Suprapubic skin (tissue), 4 donors: ENCODE measurements around the gene PIM2. TPM values are rescaled to one million over a fixed set of nuclear protein-coding genes. Genes with fewer than 3 reads are reported as not detected.

Experiments
- DNase-seq, 2 donors: peaks; one replicate each; pipeline ENCODE4 v3.0.0-alpha.2; 2019; ENCODE audit warnings: low spot score in 2 of 2
- H3K27ac ChIP-seq: fragments of 200-600 bp; sonication (generic); one replicate; pipeline ENCODE4 v1.5.1; 2019
- H3K27me3 ChIP-seq: fragments of 200-600 bp; sonication (generic); one replicate; pipeline ENCODE4 v1.5.1; 2019
- H3K36me3 ChIP-seq: fragments of 200-600 bp; sonication (generic); one replicate; pipeline ENCODE4 v1.5.1; 2019
- H3K4me1 ChIP-seq: fragments of 200-600 bp; sonication (generic); one replicate; pipeline ENCODE4 v1.5.1; 2019
- H3K4me3 ChIP-seq: fragments of 200-600 bp; sonication (generic); one replicate; pipeline ENCODE4 v1.5.1; 2019; ENCODE audit warnings: mild to moderate bottlenecking
- H3K9me3 ChIP-seq: fragments of 200-600 bp; sonication (generic); one replicate; pipeline ENCODE4 v1.5.1; 2019
- CTCF ChIP-seq, 2 donors: fragments of 200-600 bp in 1 of 2; fragments of 450-650 bp in 1 of 2; sonication (generic) in 1 of 2; IDR thresholded peaks; one replicate each; pipeline ENCODE4 v1.5.1; 2016 to 2019; ENCODE audit warnings: antibody characterized with exemption in 2 of 2, mild to moderate bottlenecking in 1 of 2, moderate library complexity in 1 of 2
- EP300 ChIP-seq: sonication (generic); formaldehyde crosslinking; IDR thresholded peaks from one replicate; pipeline ENCODE4 v1.6.1; 2017; ENCODE audit warnings: antibody characterized with exemption
- POLR2A ChIP-seq, 2 donors: fragments of 450-650 bp; IDR thresholded peaks; one replicate each; pipeline ENCODE4 v1.6.1; 2017; ENCODE audit warnings: antibody characterized with exemption in 2 of 2, mild to moderate bottlenecking in 2 of 2, moderate library complexity in 2 of 2
- POLR2AphosphoS5 ChIP-seq, 3 donors: sonication (generic); formaldehyde crosslinking; IDR thresholded peaks; one replicate each; pipeline ENCODE4 v1.6.1; 2017; ENCODE audit warnings: antibody characterized with exemption in 3 of 3
- WGBS: methylation state at CpG from one replicate; pipeline ENCODE4 v1.1.5; 2018; 5-methylcytosine and 5-hydroxymethylcytosine counted together
- total RNA-seq, 4 donors: library from RNA; depleted of rRNA; stranded (reverse); fragments of >200 nt; gene quantifications; one replicate each; pipeline ENCODE4 v1.1.0, GENCODE V29; 2016

The PIM2 gene
- total RNA-seq, 4 donors from 2014 or later: 6.2 to 18.2 (median 8.7) TPM

GRCh38 chrX:48914593-48915493, 4.0 kb downstream of the PIM2 start:
- DNase-seq: no peak
- WGBS: 94% methylated on average over 13 of the region's 13 CpGs
- Histone ChIP-seq H3K36me3 (peaks cover 3% of the 10 kb centered on the region), H3K9me3 (no peaks in the 10 kb centered on the region), H3K27me3 (no peaks in the 10 kb centered on the region), H3K4me3 (no peak overlapping the region), H3K27ac (no peak overlapping the region), H3K4me1 (peaks cover 42% of the 10 kb centered on the region)
- no peak for TF ChIP-seq CTCF (IDR thresholded peaks at IDR 0.05)
- no peak for TF ChIP-seq EP300
- TF ChIP-seq POLR2AphosphoS5 (IDR thresholded peaks at IDR 0.05): no peak
- no peak for TF ChIP-seq POLR2A (IDR thresholded peaks at IDR 0.05)

GRCh38 chrX:48913605-48914366, 5.0 kb downstream of the PIM2 start:
- no peak overlapping the region for H3K4me3 ChIP-seq
- peaks cover 37% of the 10 kb centered on the region for H3K4me1 ChIP-seq
- 76% methylated on average over 3 of the region's 5 CpGs for WGBS
- H3K36me3 ChIP-seq: peaks cover 3% of the 10 kb centered on the region
- no peaks in the 10 kb centered on the region for H3K9me3 ChIP-seq
- TF ChIP-seq POLR2AphosphoS5 (IDR thresholded peaks at IDR 0.05): no peak
- no peak for TF ChIP-seq EP300
- no peak for TF ChIP-seq POLR2A (IDR thresholded peaks at IDR 0.05)
- TF ChIP-seq CTCF (IDR thresholded peaks at IDR 0.05): no peak
- H3K27me3 ChIP-seq: no peaks in the 10 kb centered on the region
- DNase-seq: no peak
- H3K27ac ChIP-seq: no peak overlapping the region

- H3K4me1 ChIP-seq: peaks cover 19% of the 10 kb centered on the region
- H3K4me3 ChIP-seq: peak within 1 kb of the TSS; percentile 63
- H3K27me3 ChIP-seq: no peaks in the 10 kb centered on the region
- H3K36me3 ChIP-seq: peaks cover 5% of the 10 kb centered on the region
- peak in 1 of 2 donors; percentile 36 for TF ChIP-seq POLR2A (IDR thresholded peaks at IDR 0.05)
- no peak for TF ChIP-seq EP300
- no peak for TF ChIP-seq POLR2AphosphoS5 (IDR thresholded peaks at IDR 0.05)
- no peak for TF ChIP-seq CTCF (IDR thresholded peaks at IDR 0.05)
- H3K27ac ChIP-seq: peak within 1 kb of the TSS; percentile 84
- peak; percentile 83 to 89 for DNase-seq
- H3K9me3 ChIP-seq: no peaks in the 10 kb centered on the region
- WGBS: 42% methylated on average over 59 of the region's 60 CpGs
These were observed 7.2 kb downstream of the PIM2 start, which contains the start of gene SLC35A2 for GRCh38 chrX:48911412-48912182. Gene SLC35A2 (minus strand): TSS chrX:48911646. CDS start chrX:48911636, 10 bp downstream.

GRCh38 chrX:48910926-48911411, 7.9 kb downstream of the PIM2 start:
- no peak for DNase-seq
- Histone ChIP-seq H3K27ac (peak overlapping the region; percentile 84), H3K4me1 (peaks cover 18% of the 10 kb centered on the region), H3K36me3 (peaks cover 8% of the 10 kb centered on the region), H3K4me3 (peak overlapping the region; percentile 63), H3K9me3 (no peaks in the 10 kb centered on the region), H3K27me3 (no peaks in the 10 kb centered on the region)
- 38% methylated on average over 12 of the region's 12 CpGs for WGBS
- TF ChIP-seq POLR2A (IDR thresholded peaks at IDR 0.05): no peak
- no peak for TF ChIP-seq CTCF (IDR thresholded peaks at IDR 0.05)
- TF ChIP-seq EP300: no peak
- TF ChIP-seq POLR2AphosphoS5 (IDR thresholded peaks at IDR 0.05): no peak
